Type B pancreatic cell (in vitro differentiated cells): ENCODE results near the gene BDP1. TPM values are rescaled to one million over a fixed set of nuclear protein-coding genes. Genes with fewer than 3 reads are reported as not detected.
"Not testable (repeated sequence)": the region's sequence is repeated elsewhere in the genome, so short reads cannot be mapped to it uniquely, and the experiment has no call there.

ENCODE experiments used
- DNase-seq: peaks from one replicate; pipeline ENCODE4 v3.0.0; 2021; ENCODE audit warnings: mixed read lengths; ENCODE audit not compliant: unreplicated experiment; ENCODE audit errors: extremely low spot score
- H3K27ac Mint-ChIP-seq: 2 replicates; pipeline ENCODE4 v1.8.0; 2021; ENCODE audit warnings: mild to moderate bottlenecking, mixed read lengths
- H3K27me3 Mint-ChIP-seq: 2 replicates; pipeline ENCODE4 v1.8.0; 2021; ENCODE audit warnings: mixed read lengths
- H3K36me3 Mint-ChIP-seq: 2 replicates; pipeline ENCODE4 v1.8.0; 2021; ENCODE audit warnings: mixed read lengths
- H3K4me1 Mint-ChIP-seq: one replicate; pipeline ENCODE4 v1.8.0; 2021; ENCODE audit warnings: mixed read lengths; ENCODE audit not compliant: unreplicated experiment
- H3K4me3 Mint-ChIP-seq: 2 replicates; pipeline ENCODE4 v1.8.0; 2021; ENCODE audit warnings: mild to moderate bottlenecking, mixed read lengths
- H3K9me3 Mint-ChIP-seq: 2 replicates; pipeline ENCODE4 v1.8.0; 2021; ENCODE audit warnings: mixed read lengths
- CTCF ChIP-seq: fragments of 200-600 bp; sonication (generic); conservative IDR thresholded peaks from 2 replicates; pipeline ENCODE4 v1.5.0; 2021; ENCODE audit warnings: antibody characterized with exemption, mild to moderate bottlenecking
- total RNA-seq: library from RNA; stranded (reverse); gene quantifications from 2 replicates; pipeline ENCODE4 v1.2.1, GENCODE V29; 2021; ENCODE audit warnings: low replicate concordance

BDP1 gene
- total RNA-seq, 1 donor from 2014 or later: 31.0 TPM

DNA sequence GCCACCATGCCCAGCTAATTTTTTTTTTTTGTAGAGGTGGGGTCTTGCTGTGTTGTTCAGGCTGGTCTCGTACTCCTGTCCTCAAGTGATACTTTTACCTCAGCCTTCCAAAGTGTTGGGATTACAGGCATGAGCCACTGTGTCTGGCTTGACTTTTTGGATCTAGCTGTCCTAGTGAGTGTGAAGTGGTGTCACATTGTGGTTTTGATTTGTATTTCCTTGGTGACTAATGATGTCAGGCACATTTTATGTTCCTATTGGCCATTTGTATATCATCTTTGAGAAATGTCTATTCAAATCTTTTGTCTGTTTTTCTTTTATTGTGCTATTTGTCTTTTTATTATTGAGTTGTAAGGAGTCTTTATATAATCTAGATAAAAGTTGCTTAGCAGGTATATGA, 78.2 kb downstream of the BDP1 start:
- no peaks in the 10 kb centered on the region for H3K4me1 Mint-ChIP-seq
- H3K36me3 Mint-ChIP-seq: peaks cover 38% of the 10 kb centered on the region
- DNase-seq: no peak
- no peak overlapping the region for H3K4me3 Mint-ChIP-seq
- H3K27me3 Mint-ChIP-seq: no peaks in the 10 kb centered on the region
- no peak for TF ChIP-seq CTCF
- H3K9me3 Mint-ChIP-seq: no peaks in the 10 kb centered on the region
- no peak overlapping the region for H3K27ac Mint-ChIP-seq

DNA sequence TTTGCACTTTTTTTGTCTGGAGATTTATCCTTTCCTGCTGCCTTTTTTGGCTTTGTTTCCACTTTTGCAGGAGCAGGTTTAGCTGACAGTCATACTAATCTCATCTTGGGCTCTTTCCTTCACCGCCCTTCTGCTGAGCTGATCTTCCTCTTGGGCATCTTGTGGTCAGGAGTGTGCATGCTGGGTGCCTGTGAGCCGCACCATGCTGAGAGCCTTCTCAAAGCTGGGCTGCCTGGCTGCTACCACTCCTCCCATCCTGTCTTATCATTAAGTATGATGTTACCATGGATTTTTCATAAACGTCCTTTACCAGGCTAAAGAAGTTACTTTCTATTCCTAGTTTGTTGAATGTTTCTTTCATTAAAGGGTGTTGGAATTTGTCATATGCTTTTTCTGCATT, 82.2 kb downstream of the BDP1 start:
- no peaks in the 10 kb centered on the region for H3K4me1 Mint-ChIP-seq
- TF ChIP-seq CTCF: no peak
- no peaks in the 10 kb centered on the region for H3K27me3 Mint-ChIP-seq
- DNase-seq: no peak
- no peaks in the 10 kb centered on the region for H3K9me3 Mint-ChIP-seq
- no peak overlapping the region for H3K27ac Mint-ChIP-seq
- peaks cover 40% of the 10 kb centered on the region for H3K36me3 Mint-ChIP-seq
- H3K4me3 Mint-ChIP-seq: no peak overlapping the region

GRCh38 chr5:71550885-71551284, 95.4 kb downstream of the BDP1 start:
- H3K36me3 Mint-ChIP-seq: peaks cover 47% of the 10 kb centered on the region
- H3K9me3 Mint-ChIP-seq, H3K4me1 Mint-ChIP-seq, H3K27ac Mint-ChIP-seq, DNase-seq, H3K4me3 Mint-ChIP-seq, H3K27me3 Mint-ChIP-seq: not testable (repeated sequence)

DNA sequence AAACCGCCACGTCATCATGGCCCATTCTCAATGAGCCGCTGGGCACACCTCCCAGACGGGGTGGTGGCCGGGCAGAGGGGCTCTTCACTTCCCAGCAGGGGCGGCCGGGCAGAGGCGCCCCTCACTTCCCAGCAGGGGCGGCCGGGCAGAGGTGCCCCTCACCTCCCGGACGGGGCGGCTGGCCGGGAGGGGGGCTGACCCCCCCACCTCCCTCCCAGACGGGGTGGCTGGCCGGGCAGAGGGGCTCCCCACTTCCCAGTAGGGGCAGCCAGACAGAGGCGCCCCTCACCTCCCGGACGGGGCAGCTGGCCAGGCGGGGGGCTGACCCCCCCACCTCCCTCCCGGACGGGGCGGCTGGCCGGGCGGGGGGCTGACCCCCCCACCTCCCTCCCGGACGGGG, 96.1 kb downstream of the BDP1 start:
- H3K36me3 Mint-ChIP-seq: peaks cover 47% of the 10 kb centered on the region
- not testable (repeated sequence) for H3K4me1 Mint-ChIP-seq, H3K27ac Mint-ChIP-seq, H3K9me3 Mint-ChIP-seq, DNase-seq, H3K27me3 Mint-ChIP-seq, H3K4me3 Mint-ChIP-seq

- H3K9me3 Mint-ChIP-seq, H3K27ac Mint-ChIP-seq, DNase-seq, H3K4me1 Mint-ChIP-seq, H3K27me3 Mint-ChIP-seq, H3K4me3 Mint-ChIP-seq: not testable (repeated sequence)
- H3K36me3 Mint-ChIP-seq: peaks cover 44% of the 10 kb centered on the region
Measured at GRCh38 chr5:71552026-71552749, 96.7 kb downstream of the BDP1 start.

- H3K36me3 Mint-ChIP-seq: peaks cover 19% of the 10 kb centered on the region
- H3K27me3 Mint-ChIP-seq: no peaks in the 10 kb centered on the region
- DNase-seq: no peak
- H3K9me3 Mint-ChIP-seq: no peaks in the 10 kb centered on the region
- TF ChIP-seq CTCF: no peak
- H3K4me1 Mint-ChIP-seq: no peaks in the 10 kb centered on the region
- no peak overlapping the region for H3K4me3 Mint-ChIP-seq
- no peak overlapping the region for H3K27ac Mint-ChIP-seq
Measured at GRCh38 chr5:71563161-71563560, 107.7 kb downstream of the BDP1 start.

- no peak for TF ChIP-seq CTCF
- Mint-ChIP-seq H3K4me1 (no peaks in the 10 kb centered on the region), H3K36me3 (peaks cover 19% of the 10 kb centered on the region), H3K27me3 (no peaks in the 10 kb centered on the region), H3K9me3 (no peaks in the 10 kb centered on the region), H3K27ac (no peak overlapping the region), H3K4me3 (no peak overlapping the region)
- no peak for DNase-seq
Measured at GRCh38 chr5:71564895-71565294, 109.4 kb downstream of the BDP1 start.
